SK-N-SH treated with all-trans-retinoic acid at 6 μM for 48 hours (cell line): ENCODE results near the gene ZNF350.

Experiments
- ATAC-seq: fragments of 200-7000 bp; cut with Tn5 transposase; 3 replicates; pipeline ENCODE4 v1.9.1; 2020; ENCODE audit warnings: mild to moderate bottlenecking, moderate library complexity
- ARNTL ChIP-seq: fragments of 450-650 bp; formaldehyde crosslinking; IDR thresholded peaks from 2 replicates; pipeline ENCODE4 v1.5.0; 2020; ENCODE audit warnings: low read depth, mild to moderate bottlenecking, moderate library complexity, borderline replicate concordance
- BACH2 ChIP-seq: fragments of 250-450 bp; sonication (Bioruptor Pico); IDR thresholded peaks from 2 replicates; pipeline ENCODE4 v1.9.0; 2021; ENCODE audit warnings: mild to moderate bottlenecking, borderline replicate concordance
- CSDC2 ChIP-seq: fragments of 250-450 bp; sonication (Bioruptor Pico); IDR thresholded peaks from 2 replicates; pipeline ENCODE4 v1.5.0; 2020; ENCODE audit warnings: mild to moderate bottlenecking, moderate library complexity
- ESRRG ChIP-seq: fragments of 250-450 bp; sonication (Bioruptor Pico); IDR thresholded peaks from 2 replicates; pipeline ENCODE4 v1.6.1; 2021; ENCODE audit warnings: mild to moderate bottlenecking
- GLIS3 ChIP-seq: fragments of 250-450 bp; sonication (Bioruptor Pico); IDR thresholded peaks from 2 replicates; pipeline ENCODE4 v1.5.0; 2020; ENCODE audit warnings: mild to moderate bottlenecking, moderate library complexity
- ISL1 ChIP-seq: fragments of 250-450 bp; sonication (Bioruptor Pico); IDR thresholded peaks from 2 replicates; pipeline ENCODE4 v2.1.2; 2022; ENCODE audit warnings: mild to moderate bottlenecking, moderate library complexity
- OSR1 ChIP-seq: fragments of 250-450 bp; sonication (Bioruptor Pico); IDR thresholded peaks from 2 replicates; pipeline ENCODE4 v1.8.0; 2022; ENCODE audit warnings: moderate library complexity, mild to moderate bottlenecking, inconsistent platforms
- POU6F1 ChIP-seq: fragments of 250-450 bp; sonication (Bioruptor Pico); IDR thresholded peaks from 2 replicates; pipeline ENCODE4 v1.8.0; 2021; ENCODE audit warnings: low read depth, mild to moderate bottlenecking, moderate library complexity, borderline replicate concordance
- PPARA ChIP-seq: fragments of 250-450 bp; sonication (Bioruptor Pico); IDR thresholded peaks from 2 replicates; pipeline ENCODE4 v1.5.0; 2020; ENCODE audit warnings: mild to moderate bottlenecking, borderline replicate concordance
- RARB ChIP-seq: fragments of 250-450 bp; sonication (Bioruptor Pico); IDR thresholded peaks from 2 replicates; pipeline ENCODE4 v1.8.0; 2021; ENCODE audit warnings: mild to moderate bottlenecking, moderate library complexity
- SNAI2 ChIP-seq: fragments of 250-450 bp; sonication (Bioruptor Pico); IDR thresholded peaks from 2 replicates; pipeline ENCODE4 v1.5.0; 2020; ENCODE audit warnings: mild to moderate bottlenecking, moderate library complexity
- TCF4 ChIP-seq: fragments of 250-450 bp; sonication (Bioruptor Pico); IDR thresholded peaks from 2 replicates; pipeline ENCODE4 v1.8.0; 2021; ENCODE audit warnings: mild to moderate bottlenecking, moderate library complexity, borderline replicate concordance
- TOX ChIP-seq: fragments of 250-450 bp; sonication (Bioruptor Pico); IDR thresholded peaks from 2 replicates; pipeline ENCODE4 v1.8.0; 2021; ENCODE audit warnings: mild to moderate bottlenecking, moderate library complexity, borderline replicate concordance
- TSHZ2 ChIP-seq: fragments of 250-450 bp; sonication (Bioruptor Pico); IDR thresholded peaks from 2 replicates; pipeline ENCODE4 v1.5.0; 2020; ENCODE audit warnings: mild to moderate bottlenecking, moderate library complexity
- ZC3H10 ChIP-seq: fragments of 250-450 bp; sonication (Bioruptor Pico); IDR thresholded peaks from 2 replicates; pipeline ENCODE4 v1.5.1; 2021; ENCODE audit warnings: mild to moderate bottlenecking, moderate library complexity
- ZFP30 ChIP-seq: fragments of 450-650 bp; formaldehyde crosslinking; IDR thresholded peaks from 2 replicates; pipeline ENCODE4 v1.5.0; 2022; ENCODE audit warnings: mild to moderate bottlenecking, moderate library complexity
- ZNF565 ChIP-seq: fragments of 450-650 bp; formaldehyde crosslinking; conservative IDR thresholded peaks from 2 replicates; pipeline ENCODE4 v1.5.0; 2020; ENCODE audit warnings: low read depth, mild to moderate bottlenecking, moderate library complexity
- ZNF70 ChIP-seq: fragments of 450-650 bp; formaldehyde crosslinking; IDR thresholded peaks from 2 replicates; pipeline ENCODE4 v1.5.0; 2020; ENCODE audit warnings: mild to moderate bottlenecking, moderate library complexity
- ZNF8 ChIP-seq: fragments of 450-650 bp; formaldehyde crosslinking; IDR thresholded peaks from 2 replicates; pipeline ENCODE4 v1.5.0; 2020; ENCODE audit warnings: mild to moderate bottlenecking, moderate library complexity
- TF ChIP-seq, protein P1 (sequence below): fragments of 250-450 bp; sonication (Bioruptor Pico); IDR thresholded peaks from 2 replicates; pipeline ENCODE4 v1.8.0; 2020; ENCODE audit warnings: mild to moderate bottlenecking, moderate library complexity, borderline replicate concordance
- TF ChIP-seq, protein P2 (sequence below): fragments of 250-450 bp; sonication (Bioruptor Pico); IDR thresholded peaks from 2 replicates; pipeline ENCODE4 v1.5.1; 2020; ENCODE audit warnings: low read depth, mild to moderate bottlenecking, moderate library complexity
- TF ChIP-seq, protein P3 (sequence below): fragments of 250-450 bp; sonication (Bioruptor Pico); IDR thresholded peaks from 2 replicates; pipeline ENCODE4 v1.5.1; 2021; ENCODE audit warnings: mild to moderate bottlenecking, moderate library complexity

ZNF350 gene

GRCh38 chr19:51971624-51972023 lies 15.0 kb downstream of the ZNF350 start:
- no peak for ATAC-seq
- TF ChIP-seq SNAI2 (CRISPR knock-in tag), result no peak
- TF ChIP-seq BACH2, result no peak
- TF ChIP-seq RARB (CRISPR knock-in tag), result no peak
- TF ChIP-seq ARNTL (CRISPR knock-in tag), result no peak
- TF ChIP-seq, protein P1, sequence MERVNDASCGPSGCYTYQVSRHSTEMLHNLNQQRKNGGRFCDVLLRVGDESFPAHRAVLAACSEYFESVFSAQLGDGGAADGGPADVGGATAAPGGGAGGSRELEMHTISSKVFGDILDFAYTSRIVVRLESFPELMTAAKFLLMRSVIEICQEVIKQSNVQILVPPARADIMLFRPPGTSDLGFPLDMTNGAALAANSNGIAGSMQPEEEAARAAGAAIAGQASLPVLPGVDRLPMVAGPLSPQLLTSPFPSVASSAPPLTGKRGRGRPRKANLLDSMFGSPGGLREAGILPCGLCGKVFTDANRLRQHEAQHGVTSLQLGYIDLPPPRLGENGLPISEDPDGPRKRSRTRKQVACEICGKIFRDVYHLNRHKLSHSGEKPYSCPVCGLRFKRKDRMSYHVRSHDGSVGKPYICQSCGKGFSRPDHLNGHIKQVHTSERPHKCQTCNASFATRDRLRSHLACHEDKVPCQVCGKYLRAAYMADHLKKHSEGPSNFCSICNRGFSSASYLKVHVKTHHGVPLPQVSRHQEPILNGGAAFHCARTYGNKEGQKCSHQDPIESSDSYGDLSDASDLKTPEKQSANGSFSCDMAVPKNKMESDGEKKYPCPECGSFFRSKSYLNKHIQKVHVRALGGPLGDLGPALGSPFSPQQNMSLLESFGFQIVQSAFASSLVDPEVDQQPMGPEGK (CRISPR knock-in tag), result no peak
- TF ChIP-seq POU6F1, result no peak
- TF ChIP-seq ZC3H10 (CRISPR knock-in tag), result no peak
- no peak for TF ChIP-seq ZNF70 (CRISPR knock-in tag)
- TF ChIP-seq, protein P2, sequence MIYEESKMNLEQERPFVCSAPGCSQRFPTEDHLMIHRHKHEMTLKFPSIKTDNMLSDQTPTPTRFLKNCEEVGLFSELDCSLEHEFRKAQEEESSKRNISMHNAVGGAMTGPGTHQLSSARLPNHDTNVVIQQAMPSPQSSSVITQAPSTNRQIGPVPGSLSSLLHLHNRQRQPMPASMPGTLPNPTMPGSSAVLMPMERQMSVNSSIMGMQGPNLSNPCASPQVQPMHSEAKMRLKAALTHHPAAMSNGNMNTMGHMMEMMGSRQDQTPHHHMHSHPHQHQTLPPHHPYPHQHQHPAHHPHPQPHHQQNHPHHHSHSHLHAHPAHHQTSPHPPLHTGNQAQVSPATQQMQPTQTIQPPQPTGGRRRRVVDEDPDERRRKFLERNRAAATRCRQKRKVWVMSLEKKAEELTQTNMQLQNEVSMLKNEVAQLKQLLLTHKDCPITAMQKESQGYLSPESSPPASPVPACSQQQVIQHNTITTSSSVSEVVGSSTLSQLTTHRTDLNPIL (CRISPR knock-in tag), result no peak
- no peak for TF ChIP-seq ZFP30
- no peak for TF ChIP-seq TCF4 (CRISPR knock-in tag)
- TF ChIP-seq TSHZ2, result no peak
- no peak for TF ChIP-seq GLIS3 (CRISPR knock-in tag)
- TF ChIP-seq, protein P3, sequence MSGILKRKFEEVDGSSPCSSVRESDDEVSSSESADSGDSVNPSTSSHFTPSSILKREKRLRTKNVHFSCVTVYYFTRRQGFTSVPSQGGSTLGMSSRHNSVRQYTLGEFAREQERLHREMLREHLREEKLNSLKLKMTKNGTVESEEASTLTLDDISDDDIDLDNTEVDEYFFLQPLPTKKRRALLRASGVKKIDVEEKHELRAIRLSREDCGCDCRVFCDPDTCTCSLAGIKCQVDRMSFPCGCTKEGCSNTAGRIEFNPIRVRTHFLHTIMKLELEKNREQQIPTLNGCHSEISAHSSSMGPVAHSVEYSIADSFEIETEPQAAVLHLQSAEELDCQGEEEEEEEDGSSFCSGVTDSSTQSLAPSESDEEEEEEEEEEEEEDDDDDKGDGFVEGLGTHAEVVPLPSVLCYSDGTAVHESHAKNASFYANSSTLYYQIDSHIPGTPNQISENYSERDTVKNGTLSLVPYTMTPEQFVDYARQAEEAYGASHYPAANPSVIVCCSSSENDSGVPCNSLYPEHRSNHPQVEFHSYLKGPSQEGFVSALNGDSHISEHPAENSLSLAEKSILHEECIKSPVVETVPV, result no peak
- TF ChIP-seq ESRRG (CRISPR knock-in tag), result no peak
- no peak for TF ChIP-seq ZNF565
- TF ChIP-seq ISL1, result no peak
- TF ChIP-seq, all 23 proteins: peak for 0

- TF ChIP-seq ZNF70 (CRISPR knock-in tag), result no peak
- TF ChIP-seq CSDC2 (CRISPR knock-in tag), result no peak
- no peak for TF ChIP-seq OSR1 (CRISPR knock-in tag)
- no peak for TF ChIP-seq POU6F1
- no peak for TF ChIP-seq RARB (CRISPR knock-in tag)
- no peak for TF ChIP-seq ISL1
- TF ChIP-seq TOX (CRISPR knock-in tag), result no peak
- no peak for TF ChIP-seq GLIS3 (CRISPR knock-in tag)
- no peak for TF ChIP-seq TCF4 (CRISPR knock-in tag)
- TF ChIP-seq ARNTL (CRISPR knock-in tag), result no peak
- ATAC-seq, result no peak
Observed at GRCh38 chr19:51970718-51971117, 15.9 kb downstream of the ZNF350 start.

DNA sequence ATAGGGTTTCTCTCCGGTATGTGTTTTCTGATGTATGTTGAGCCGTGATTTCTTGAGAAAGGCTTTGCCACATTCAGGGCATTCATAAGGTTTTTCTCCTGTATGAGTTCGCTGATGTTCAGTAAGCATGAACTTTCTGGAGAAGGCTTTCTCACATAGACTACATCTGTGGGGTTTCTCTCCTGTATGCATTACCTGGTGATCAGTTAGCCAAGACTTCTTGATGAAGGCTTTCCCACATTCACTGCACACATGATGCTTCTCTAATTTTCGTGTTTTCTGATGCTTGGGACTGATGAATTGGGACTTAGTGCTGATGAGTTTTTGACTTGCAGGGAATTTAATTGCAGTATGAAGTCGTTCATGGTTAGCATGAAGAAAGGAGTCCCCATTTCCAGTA lies 21.1 kb downstream of the ZNF350 start:
- no peak for ATAC-seq
- TF ChIP-seq POU6F1 (no peak), TOX (CRISPR knock-in tag) (no peak), PPARA (CRISPR knock-in tag) (no peak), ZNF8 (CRISPR knock-in tag) (no peak), ZNF70 (CRISPR knock-in tag) (no peak), ARNTL (CRISPR knock-in tag) (no peak), GLIS3 (CRISPR knock-in tag) (no peak), ESRRG (CRISPR knock-in tag) (no peak), ZC3H10 (CRISPR knock-in tag) (no peak), TCF4 (CRISPR knock-in tag) (no peak), OSR1 (CRISPR knock-in tag) (no peak), RARB (CRISPR knock-in tag) (no peak)
- TF ChIP-seq, protein P3, result no peak
